ENCODE measurements around the gene EFNA2. TPM values are rescaled to one million over a fixed set of nuclear protein-coding genes. Genes with fewer than 3 reads are reported as not detected.
A peak's percentile ranks its signal among the peaks of the same experiment; 100 is the strongest.

The EFNA2 gene
- total RNA-seq, 1 experiment from 2014 or later, result 14.3 TPM

GRCh38 chr19:1261538-1261797 lies 24.2 kb upstream of the EFNA2 start:
- Histone ChIP-seq H3K56ac (ENCODE audit: insufficient read length, low read depth, low read length) (no peak overlapping the region), H4K91ac (ENCODE audit: insufficient read length, low read depth, low read length) (no peak overlapping the region), H3K9me3 (ENCODE audit: control insufficient read depth, low read depth, low read length) (no peaks in the 10 kb centered on the region), H2BK5ac (ENCODE audit: insufficient read length, low read length) (no peak overlapping the region), H3K9ac (ENCODE audit: extremely low read depth, insufficient read length, low read length) (peak overlapping the region; percentile 41), H3K4me1 (ENCODE audit: insufficient read depth, low read length) (peaks cover 4% of the 10 kb centered on the region; the same call in 1 of the 2 replicates), H3K18ac (ENCODE audit: insufficient read length, low read depth, low read length) (peak overlapping the region; percentile 70), H3K14ac (ENCODE audit: insufficient read depth, low read length) (peak overlapping the region; percentile 84), H4K8ac (replicated peaks; ENCODE audit: insufficient read length, low read depth, low read length) (no peak overlapping the region), H3K4me2 (ENCODE audit: insufficient read depth, insufficient read length, low read length) (peak overlapping the region; percentile 84), H3T11ph (ENCODE audit: low read length) (no peak overlapping the region), H3K23ac (ENCODE audit: insufficient read length, low read depth, low read length) (no peak overlapping the region), H3K27ac (ENCODE audit: insufficient read length, low read depth, low read length) (no peak overlapping the region), H2BK12ac (ENCODE audit: insufficient read length, low read depth, low read length) (no peak overlapping the region), H3K79me2 (ENCODE audit: insufficient read depth, low read length) (no peaks in the 10 kb centered on the region), H2BK15ac (ENCODE audit: low read depth, low read length) (no peak overlapping the region), H2BK120ac (ENCODE audit: low read depth, low read length, poor library complexity, severe bottlenecking) (no peak overlapping the region), H3K27me3 (ENCODE audit: insufficient read depth, low read length) (no peaks in the 10 kb centered on the region), H2BK20ac (ENCODE audit: low read depth, low read length, poor library complexity, severe bottlenecking) (no peak overlapping the region), H2AFZ (ENCODE audit: low read length) (no peak overlapping the region), H3K79me1 (ENCODE audit: insufficient read depth, low read depth, low read length, poor library complexity, severe bottlenecking) (no peaks in the 10 kb centered on the region), H3K23me2 (ENCODE audit: insufficient read length, low read depth, low read length, poor library complexity, severe bottlenecking) (peaks cover 23% of the 10 kb centered on the region), H2AK5ac (ENCODE audit: insufficient read length, low read length) (no peak overlapping the region), H4K20me1 (ENCODE audit: control insufficient read depth, insufficient read depth, insufficient read length) (no peaks in the 10 kb centered on the region), H4K5ac (ENCODE audit: insufficient read length, low read depth, low read length) (no peak overlapping the region), H3K4ac (ENCODE audit: low read depth, low read length) (no peak overlapping the region)
- Mint-ChIP-seq H3K4me3 (peak overlapping the region; percentile 84 to 93), H3K4me1 (peaks cover 59 to 62% of the 10 kb centered on the region in 2 experiments), H3K27ac (peak overlapping the region; percentile 74 to 96 (median 96); a peak in 6 of 7 replicates), H3K9me3 (no peaks in the 10 kb centered on the region; a peak in 1 of 5 replicates), H3K27me3 (ENCODE audit: low read depth) (no peaks in the 10 kb centered on the region; the same call in 1 of the 2 replicates), H3K36me3 (ENCODE audit: insufficient read depth in 1 of 3, low read depth in 3 of 3) (peaks cover 8 to 34% (median 18%) of the 10 kb centered on the region in 3 experiments)
- WGBS (ENCODE audit: extremely low coverage, insufficient read length, low lambda C conversion rate), result no CpG with 5 or more reads among the region's 14 CpGs
- TF ChIP-seq, protein P1, sequence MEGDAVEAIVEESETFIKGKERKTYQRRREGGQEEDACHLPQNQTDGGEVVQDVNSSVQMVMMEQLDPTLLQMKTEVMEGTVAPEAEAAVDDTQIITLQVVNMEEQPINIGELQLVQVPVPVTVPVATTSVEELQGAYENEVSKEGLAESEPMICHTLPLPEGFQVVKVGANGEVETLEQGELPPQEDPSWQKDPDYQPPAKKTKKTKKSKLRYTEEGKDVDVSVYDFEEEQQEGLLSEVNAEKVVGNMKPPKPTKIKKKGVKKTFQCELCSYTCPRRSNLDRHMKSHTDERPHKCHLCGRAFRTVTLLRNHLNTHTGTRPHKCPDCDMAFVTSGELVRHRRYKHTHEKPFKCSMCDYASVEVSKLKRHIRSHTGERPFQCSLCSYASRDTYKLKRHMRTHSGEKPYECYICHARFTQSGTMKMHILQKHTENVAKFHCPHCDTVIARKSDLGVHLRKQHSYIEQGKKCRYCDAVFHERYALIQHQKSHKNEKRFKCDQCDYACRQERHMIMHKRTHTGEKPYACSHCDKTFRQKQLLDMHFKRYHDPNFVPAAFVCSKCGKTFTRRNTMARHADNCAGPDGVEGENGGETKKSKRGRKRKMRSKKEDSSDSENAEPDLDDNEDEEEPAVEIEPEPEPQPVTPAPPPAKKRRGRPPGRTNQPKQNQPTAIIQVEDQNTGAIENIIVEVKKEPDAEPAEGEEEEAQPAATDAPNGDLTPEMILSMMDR (conservative IDR thresholded peaks at IDR 0.05), result peak; percentile 47
- no peak for DNase-seq
